Hindlimb muscle (tissue), 1 donor: ENCODE data around the gene PLCB4. TPM values are rescaled to one million over a fixed set of nuclear protein-coding genes. Genes with fewer than 3 reads are reported as not detected.

Source experiments
- DNase-seq: peaks from one replicate; pipeline ENCODE4 v3.0.0-alpha.2; 2013
- polyA plus RNA-seq: library from polyadenylated mRNA; unstranded; fragments of 120-200 nt; gene quantifications from one replicate; pipeline ENCODE4 v1.2.1, GENCODE V29; 2013; ENCODE audit not compliant: insufficient read length

PLCB4 gene
- polyA plus RNA-seq, 1 donor: 3.2 TPM

GRCh38 chr20:9061434-9061833, 7.5 kb upstream of the PLCB4 start:
- DNase-seq: no peak

GRCh38 chr20:9062066-9062465, 6.8 kb upstream of the PLCB4 start:
- DNase-seq: no peak

GRCh38 chr20:9066191-9066590, 2.7 kb upstream of the PLCB4 start:
- no peak for DNase-seq

GRCh38 chr20:9068233-9068801, 570 bp upstream of the PLCB4 start:
- peak; percentile 58 for DNase-seq

- no peak for DNase-seq
Observed at GRCh38 chr20:9070304-9070703, 1.4 kb downstream of the PLCB4 start.

GRCh38 chr20:9071976-9072726, 3.3 kb downstream of the PLCB4 start:
- DNase-seq: no peak

- DNase-seq: no peak
Observed at GRCh38 chr20:9072861-9073500, 4.1 kb downstream of the PLCB4 start.

- DNase-seq: no peak
Observed at GRCh38 chr20:9075264-9076095, 6.6 kb downstream of the PLCB4 start.

GRCh38 chr20:9076440-9076839, 7.6 kb downstream of the PLCB4 start:
- DNase-seq: no peak

GRCh38 chr20:9078826-9079731, 10.2 kb downstream of the PLCB4 start:
- no peak for DNase-seq

- DNase-seq: no peak
Observed at GRCh38 chr20:9081423-9081966, 12.6 kb downstream of the PLCB4 start.

GRCh38 chr20:9082741-9083140, 13.9 kb downstream of the PLCB4 start:
- DNase-seq: no peak

GRCh38 chr20:9087531-9088217, 18.8 kb downstream of the PLCB4 start:
- DNase-seq: no peak

GRCh38 chr20:9088556-9088955, 19.7 kb downstream of the PLCB4 start:
- DNase-seq: no peak

GRCh38 chr20:9092113-9092512, 23.2 kb downstream of the PLCB4 start:
- no peak for DNase-seq

- DNase-seq: no peak
Observed at GRCh38 chr20:9092655-9093054, 23.8 kb downstream of the PLCB4 start.

GRCh38 chr20:9093218-9093957, 24.5 kb downstream of the PLCB4 start:
- DNase-seq: peak; percentile 57

- no peak for DNase-seq
Observed at GRCh38 chr20:9099372-9099771, 30.5 kb downstream of the PLCB4 start.

GRCh38 chr20:9100691-9101090, 31.8 kb downstream of the PLCB4 start:
- DNase-seq: no peak

- no peak for DNase-seq
Observed at GRCh38 chr20:9102456-9102855, 33.6 kb downstream of the PLCB4 start.
